ENCODE data around the gene SRCAP. TPM values are rescaled to one million over a fixed set of nuclear protein-coding genes. Genes with fewer than 3 reads are reported as not detected.

The SRCAP gene
- total and polyA plus RNA-seq, 2 donors = 6.1 to 8.8 TPM

DNA sequence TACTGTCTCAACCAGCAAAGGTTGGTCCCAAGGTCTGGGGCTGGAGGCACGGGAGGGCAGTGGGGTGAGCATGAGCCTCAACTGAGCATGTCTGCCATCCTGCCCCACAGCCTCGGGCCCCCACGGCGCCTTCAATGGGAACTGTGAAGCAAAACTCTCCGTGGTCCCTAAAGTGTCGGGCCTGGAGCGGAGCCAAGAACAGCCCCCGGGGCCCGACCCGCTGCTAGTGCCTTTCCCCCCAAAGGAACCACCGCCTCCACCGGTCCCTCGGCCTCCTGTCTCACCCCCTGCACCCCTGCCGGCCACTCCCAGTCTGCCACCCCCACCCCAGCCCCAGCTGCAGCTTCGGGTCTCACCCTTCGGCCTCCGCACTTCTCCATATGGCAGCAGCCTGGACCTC is 36.5 kb upstream of the SRCAP start:
- Histone ChIP-seq H3K4me3 (ENCODE audit: low read length in 2 of 2) (no peak overlapping the region), H3K27ac (ENCODE audit: low read depth in 1 of 2, low read length in 1 of 2) (no peak overlapping the region), H3K4me1 (ENCODE audit: control insufficient read depth in 2 of 2, insufficient read depth in 2 of 2, low read length in 2 of 2) (peaks cover 16 to 31% of the 10 kb centered on the region in 2 donors), H3K9me3 (ENCODE audit: control insufficient read depth in 2 of 2, insufficient read depth in 1 of 2, low read length in 1 of 2) (peaks cover 0 to 7% of the 10 kb centered on the region in 2 donors), H3K36me3 (ENCODE audit: control insufficient read depth in 2 of 2, insufficient read depth in 2 of 2, low read length in 1 of 2) (peaks cover 67 to 70% of the 10 kb centered on the region in 2 donors), H3K27me3 (ENCODE audit: control insufficient read depth in 2 of 2, insufficient read depth in 1 of 2, low read length in 1 of 2) (no peaks in the 10 kb centered on the region)
- 97% methylated on average over 17 of the region's 17 CpGs for WGBS
- no peak for DNase-seq (ENCODE audit: low read depth in 6 of 9, low spot score in 9 of 9)

DNA sequence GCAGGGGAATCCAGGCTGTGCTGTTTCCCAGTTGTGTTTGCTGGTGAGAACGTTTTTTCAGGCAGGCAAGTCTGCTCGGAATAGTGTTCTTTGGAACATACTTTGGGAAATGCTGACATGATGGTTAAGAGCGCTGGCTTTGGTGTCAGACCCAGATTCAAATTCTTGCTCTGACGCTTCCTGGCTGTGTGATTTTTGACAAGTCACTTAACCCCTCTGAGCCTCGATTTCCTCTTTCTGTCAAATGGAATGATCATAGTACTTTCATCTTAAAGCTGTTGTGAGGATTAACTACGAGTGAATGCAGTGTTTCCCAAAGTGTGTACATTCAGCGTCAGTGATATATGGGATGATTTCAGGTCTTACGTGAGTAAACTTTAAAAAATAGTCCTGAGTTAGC is 35.9 kb upstream of the SRCAP start:
- no peak for DNase-seq (ENCODE audit: low read depth in 6 of 9, low spot score in 9 of 9)
- Histone ChIP-seq H3K27ac (ENCODE audit: low read depth in 1 of 2, low read length in 1 of 2) (no peak overlapping the region), H3K27me3 (ENCODE audit: control insufficient read depth in 2 of 2, insufficient read depth in 1 of 2, low read length in 1 of 2) (no peaks in the 10 kb centered on the region), H3K36me3 (ENCODE audit: control insufficient read depth in 2 of 2, insufficient read depth in 2 of 2, low read length in 1 of 2) (peaks cover 73 to 76% of the 10 kb centered on the region in 2 donors), H3K4me1 (ENCODE audit: control insufficient read depth in 2 of 2, insufficient read depth in 2 of 2, low read length in 2 of 2) (peaks cover 13 to 28% of the 10 kb centered on the region in 2 donors), H3K4me3 (ENCODE audit: low read length in 2 of 2) (no peak overlapping the region), H3K9me3 (ENCODE audit: control insufficient read depth in 2 of 2, insufficient read depth in 1 of 2, low read length in 1 of 2) (peaks cover 0 to 7% of the 10 kb centered on the region in 2 donors)
- 96% methylated on average over 8 of the region's 8 CpGs for WGBS

DNA sequence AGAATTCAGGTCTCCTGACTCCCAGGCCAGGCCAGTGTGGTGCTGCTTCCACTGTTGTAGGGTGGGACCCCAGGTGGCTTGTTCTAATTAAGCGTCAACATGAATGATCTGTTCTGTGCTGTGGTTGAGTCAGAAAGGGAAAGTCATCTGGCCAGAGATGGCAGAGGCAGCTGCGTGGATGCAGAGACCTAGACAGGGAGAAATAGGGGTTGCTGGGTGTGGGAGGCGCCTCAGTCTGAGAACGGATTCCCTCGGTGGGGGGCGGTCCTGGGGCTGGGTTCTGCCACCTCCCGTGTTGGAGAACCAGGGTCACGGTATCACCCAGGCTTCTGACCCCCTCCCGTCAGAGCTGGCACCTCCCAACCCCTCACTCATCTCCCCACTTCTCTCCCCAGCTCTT is 35.2 kb upstream of the SRCAP start:
- Histone ChIP-seq H3K4me3 (ENCODE audit: low read length in 2 of 2) (no peak overlapping the region), H3K9me3 (ENCODE audit: control insufficient read depth in 2 of 2, insufficient read depth in 1 of 2, low read length in 1 of 2) (peaks cover 0 to under 1% of the 10 kb centered on the region in 2 donors), H3K4me1 (ENCODE audit: control insufficient read depth in 2 of 2, insufficient read depth in 2 of 2, low read length in 2 of 2) (peaks cover 13 to 28% of the 10 kb centered on the region in 2 donors), H3K36me3 (ENCODE audit: control insufficient read depth in 2 of 2, insufficient read depth in 2 of 2, low read length in 1 of 2) (peaks cover 81 to 83% of the 10 kb centered on the region in 2 donors), H3K27ac (ENCODE audit: low read depth in 1 of 2, low read length in 1 of 2) (no peak overlapping the region), H3K27me3 (ENCODE audit: control insufficient read depth in 2 of 2, insufficient read depth in 1 of 2, low read length in 1 of 2) (no peaks in the 10 kb centered on the region)
- DNase-seq (ENCODE audit: low read depth in 6 of 9, low spot score in 9 of 9) = no peak
- WGBS = 91% methylated on average over 9 of the region's 9 CpGs

DNA sequence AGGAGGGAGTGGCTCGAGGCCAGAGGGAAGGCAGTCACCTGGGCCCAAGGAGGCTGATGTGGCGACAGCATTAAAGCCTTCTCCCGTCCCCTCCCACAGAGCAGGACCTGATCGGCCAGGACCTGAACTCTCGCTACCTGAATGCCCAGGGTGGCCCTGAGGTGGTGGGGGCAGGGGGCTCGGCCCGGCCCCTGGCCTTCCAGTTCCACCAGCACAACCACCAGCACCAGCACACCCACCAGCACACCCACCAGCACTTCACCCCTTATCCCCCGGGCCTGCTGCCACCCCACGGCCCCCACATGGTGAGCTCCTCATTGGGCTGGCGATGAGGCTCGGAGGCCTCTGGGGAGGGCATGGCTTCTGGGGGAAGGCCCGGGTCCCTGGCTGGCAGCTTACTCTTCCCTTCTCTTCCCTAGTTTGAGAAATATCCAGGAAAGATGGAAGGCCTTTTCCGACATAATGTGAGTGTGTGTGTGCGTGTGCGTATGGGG is 34.3 kb upstream of the SRCAP start:
- no peaks in the 10 kb centered on the region for H3K27me3 ChIP-seq (ENCODE audit: control insufficient read depth in 2 of 2, insufficient read depth in 1 of 2, low read length in 1 of 2)
- no peak overlapping the region for H3K4me3 ChIP-seq (ENCODE audit: low read length in 2 of 2)
- H3K9me3 ChIP-seq (ENCODE audit: control insufficient read depth in 2 of 2, insufficient read depth in 1 of 2, low read length in 1 of 2) = no peaks in the 10 kb centered on the region
- DNase-seq (ENCODE audit: low read depth in 6 of 9, low spot score in 9 of 9) = no peak
- no peak overlapping the region for H3K27ac ChIP-seq (ENCODE audit: low read depth in 1 of 2, low read length in 1 of 2)
- WGBS = 97% methylated on average over 15 of the region's 15 CpGs
- peaks cover 13 to 28% of the 10 kb centered on the region in 2 donors for H3K4me1 ChIP-seq (ENCODE audit: control insufficient read depth in 2 of 2, insufficient read depth in 2 of 2, low read length in 2 of 2)
- H3K36me3 ChIP-seq (ENCODE audit: control insufficient read depth in 2 of 2, insufficient read depth in 2 of 2, low read length in 1 of 2) = peaks cover 89 to 90% of the 10 kb centered on the region in 2 donors

DNA sequence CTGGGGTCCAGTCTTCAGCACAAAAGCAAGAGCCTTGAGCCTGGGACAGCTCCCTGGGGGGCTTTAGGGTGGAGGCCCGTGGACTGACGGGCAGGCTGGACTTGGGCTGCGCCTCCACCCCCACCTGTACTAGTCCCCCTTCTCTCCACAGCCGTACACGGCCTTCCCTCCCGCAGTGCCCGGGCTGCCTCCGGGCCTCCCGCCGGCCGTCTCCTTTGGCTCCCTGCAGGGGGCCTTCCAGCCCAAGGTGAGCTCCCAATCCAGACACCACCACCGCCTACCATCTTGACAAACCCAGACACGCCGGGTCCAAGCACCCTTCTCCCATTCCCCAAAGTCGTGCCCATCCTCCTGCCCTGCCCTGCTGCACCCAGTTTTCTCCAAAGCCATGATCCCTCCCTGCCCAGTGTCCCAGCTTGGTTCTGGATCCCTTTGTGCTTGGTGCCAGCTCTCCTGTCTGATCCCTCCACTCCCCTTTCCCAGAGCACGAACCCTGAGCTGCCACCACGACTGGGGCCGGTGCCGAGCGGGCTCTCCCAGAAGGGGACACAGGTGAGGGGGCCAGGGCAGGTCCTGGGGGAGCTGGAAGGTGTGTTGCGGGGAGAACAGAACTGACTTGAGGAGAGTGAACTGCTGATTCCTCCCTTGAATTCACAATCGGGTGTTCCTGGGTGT is 33.7 kb upstream of the SRCAP start:
- Histone ChIP-seq H3K9me3 (ENCODE audit: control insufficient read depth in 2 of 2, insufficient read depth in 1 of 2, low read length in 1 of 2) (no peaks in the 10 kb centered on the region), H3K27ac (ENCODE audit: low read depth in 1 of 2, low read length in 1 of 2) (no peak overlapping the region), H3K4me3 (ENCODE audit: low read length in 2 of 2) (no peak overlapping the region), H3K27me3 (ENCODE audit: control insufficient read depth in 2 of 2, insufficient read depth in 1 of 2, low read length in 1 of 2) (no peaks in the 10 kb centered on the region), H3K36me3 (ENCODE audit: control insufficient read depth in 2 of 2, insufficient read depth in 2 of 2, low read length in 1 of 2) (peaks cover 96% of the 10 kb centered on the region in 2 donors), H3K4me1 (ENCODE audit: control insufficient read depth in 2 of 2, insufficient read depth in 2 of 2, low read length in 2 of 2) (peaks cover 13 to 23% of the 10 kb centered on the region in 2 donors)
- 98% methylated on average over 22 of the region's 22 CpGs for WGBS
- no peak for DNase-seq (ENCODE audit: low read depth in 6 of 9, low spot score in 9 of 9)

DNA sequence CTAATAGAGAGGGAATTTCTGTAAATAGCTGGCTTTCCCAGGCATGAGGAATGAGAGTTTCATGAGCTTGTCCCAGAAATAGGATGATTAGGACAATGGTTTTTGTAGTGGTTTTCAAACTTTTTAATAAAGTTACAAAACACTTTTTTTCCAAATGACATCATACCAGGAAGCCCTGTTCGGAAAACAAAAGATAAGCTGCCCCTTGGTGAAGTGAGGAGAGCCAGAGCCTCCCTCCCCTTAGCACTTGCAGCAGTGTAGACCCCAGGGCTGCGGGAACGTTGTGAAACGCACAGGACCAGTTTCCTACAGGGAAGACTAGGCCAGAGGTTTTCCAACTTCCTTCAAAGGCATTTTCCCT is 33.2 kb upstream of the SRCAP start:
- no peak for DNase-seq (ENCODE audit: low read depth in 6 of 9, low spot score in 9 of 9)
- Histone ChIP-seq H3K4me3 (ENCODE audit: low read length in 2 of 2) (no peak overlapping the region), H3K36me3 (ENCODE audit: control insufficient read depth in 2 of 2, insufficient read depth in 2 of 2, low read length in 1 of 2) (peaks cover 96 to 97% of the 10 kb centered on the region in 2 donors), H3K9me3 (ENCODE audit: control insufficient read depth in 2 of 2, insufficient read depth in 1 of 2, low read length in 1 of 2) (no peaks in the 10 kb centered on the region), H3K27me3 (ENCODE audit: control insufficient read depth in 2 of 2, insufficient read depth in 1 of 2, low read length in 1 of 2) (no peaks in the 10 kb centered on the region), H3K4me1 (ENCODE audit: control insufficient read depth in 2 of 2, insufficient read depth in 2 of 2, low read length in 2 of 2) (peaks cover 9 to 18% of the 10 kb centered on the region in 2 donors), H3K27ac (ENCODE audit: low read depth in 1 of 2, low read length in 1 of 2) (no peak overlapping the region)
- 97% methylated on average over 4 of the region's 4 CpGs for WGBS

DNA sequence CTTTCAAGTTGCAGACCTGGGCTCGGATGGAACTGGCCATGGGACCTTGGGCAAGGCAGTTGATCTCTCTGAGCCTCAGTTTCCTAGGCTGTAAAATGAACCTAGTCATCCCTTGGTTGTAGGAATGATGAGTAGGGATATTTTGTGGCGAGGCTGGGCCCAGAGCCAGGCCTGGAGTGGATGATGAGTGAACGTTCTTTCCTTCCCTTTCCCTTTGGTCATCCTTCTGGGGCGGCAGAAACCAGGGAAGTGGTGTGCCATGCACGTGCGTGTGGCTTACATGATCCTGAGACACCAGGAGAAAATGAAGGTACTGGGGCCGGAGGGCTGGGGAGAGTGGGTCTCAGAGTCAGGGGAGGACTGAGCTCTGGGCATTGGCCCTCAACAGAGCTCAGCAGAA is 32.3 kb upstream of the SRCAP start:
- Histone ChIP-seq H3K27ac (ENCODE audit: low read depth in 1 of 2, low read length in 1 of 2) (no peak overlapping the region), H3K27me3 (ENCODE audit: control insufficient read depth in 2 of 2, insufficient read depth in 1 of 2, low read length in 1 of 2) (no peaks in the 10 kb centered on the region), H3K36me3 (ENCODE audit: control insufficient read depth in 2 of 2, insufficient read depth in 2 of 2, low read length in 1 of 2) (peaks cover 90 to 91% of the 10 kb centered on the region in 2 donors), H3K4me1 (ENCODE audit: control insufficient read depth in 2 of 2, insufficient read depth in 2 of 2, low read length in 2 of 2) (peaks cover 3 to 9% of the 10 kb centered on the region in 2 donors), H3K9me3 (ENCODE audit: control insufficient read depth in 2 of 2, insufficient read depth in 1 of 2, low read length in 1 of 2) (no peaks in the 10 kb centered on the region), H3K4me3 (ENCODE audit: low read length in 2 of 2) (no peak overlapping the region)
- 99% methylated on average over 7 of the region's 7 CpGs for WGBS
- DNase-seq (ENCODE audit: low read depth in 6 of 9, low spot score in 9 of 9) = no peak

DNA sequence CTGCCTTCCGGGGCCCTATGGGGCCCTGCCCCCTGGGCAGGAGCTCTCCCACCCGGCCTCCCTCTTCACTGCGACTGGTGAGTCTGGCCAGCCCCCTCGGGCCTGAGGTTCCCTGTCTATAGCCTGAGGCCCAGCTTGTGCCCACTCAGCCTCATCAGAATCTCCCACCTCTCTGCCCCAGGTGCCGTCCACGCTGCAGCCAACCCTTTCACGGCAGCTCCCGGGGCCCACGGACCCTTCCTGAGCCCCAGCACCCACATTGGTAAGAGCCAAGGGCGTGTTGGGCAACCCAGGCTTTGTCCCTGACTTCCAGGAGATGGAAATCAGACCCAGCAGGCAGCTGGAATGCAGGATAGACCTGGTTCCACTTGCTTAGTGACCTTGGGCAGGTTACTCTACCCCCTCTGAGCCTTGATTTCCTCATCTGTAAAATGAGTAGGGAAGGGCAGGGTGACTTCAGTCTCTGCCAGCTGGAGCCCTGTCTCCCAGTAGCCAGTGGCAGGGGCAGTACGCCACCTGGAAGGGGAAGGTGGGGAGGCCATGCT is 31.5 kb upstream of the SRCAP start:
- Histone ChIP-seq H3K36me3 (ENCODE audit: control insufficient read depth in 2 of 2, insufficient read depth in 2 of 2, low read length in 1 of 2) (peaks cover 83 to 84% of the 10 kb centered on the region in 2 donors), H3K4me3 (ENCODE audit: low read length in 2 of 2) (no peak overlapping the region), H3K4me1 (ENCODE audit: control insufficient read depth in 2 of 2, insufficient read depth in 2 of 2, low read length in 2 of 2) (peaks cover 0 to 3% of the 10 kb centered on the region in 2 donors), H3K27me3 (ENCODE audit: control insufficient read depth in 2 of 2, insufficient read depth in 1 of 2, low read length in 1 of 2) (no peaks in the 10 kb centered on the region), H3K27ac (ENCODE audit: low read depth in 1 of 2, low read length in 1 of 2) (no peak overlapping the region), H3K9me3 (ENCODE audit: control insufficient read depth in 2 of 2, insufficient read depth in 1 of 2, low read length in 1 of 2) (no peaks in the 10 kb centered on the region)
- DNase-seq (ENCODE audit: low read depth in 6 of 9, low spot score in 9 of 9) = no peak
- WGBS = 97% methylated on average over 11 of the region's 11 CpGs

DNA sequence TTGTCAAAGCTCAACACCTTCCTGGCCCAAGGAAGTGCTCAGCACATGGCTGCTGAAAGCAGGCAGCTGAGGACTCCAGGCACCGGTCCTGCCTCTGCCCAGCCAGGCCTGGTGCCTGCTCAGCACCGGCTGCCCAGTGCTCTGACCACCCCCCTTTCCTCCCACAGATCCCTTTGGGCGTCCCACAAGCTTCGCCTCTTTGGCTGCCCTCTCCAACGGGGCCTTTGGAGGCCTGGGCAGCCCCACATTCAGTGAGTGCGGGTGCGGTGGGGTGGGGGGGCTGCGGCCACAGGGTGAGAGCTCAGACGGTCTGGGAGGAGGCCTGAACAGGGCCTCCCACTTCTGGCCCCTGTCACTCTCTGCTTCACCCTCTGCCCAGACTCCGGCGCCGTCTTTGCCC is 30.6 kb upstream of the SRCAP start:
- WGBS = 96% methylated on average over 12 of the region's 12 CpGs

More for the DNA sequence above, 30.6 kb upstream of the SRCAP start:
- no peak overlapping the region for H3K4me3 ChIP-seq (ENCODE audit: low read length in 2 of 2)
- no peaks in the 10 kb centered on the region for H3K27me3 ChIP-seq (ENCODE audit: control insufficient read depth in 2 of 2, insufficient read depth in 1 of 2, low read length in 1 of 2)
- H3K4me1 ChIP-seq (ENCODE audit: control insufficient read depth in 2 of 2, insufficient read depth in 2 of 2, low read length in 2 of 2) = peaks cover 0 to under 1% of the 10 kb centered on the region in 2 donors
- no peak for DNase-seq (ENCODE audit: low read depth in 6 of 9, low spot score in 9 of 9)
- peaks cover 73 to 74% of the 10 kb centered on the region in 2 donors for H3K36me3 ChIP-seq (ENCODE audit: control insufficient read depth in 2 of 2, insufficient read depth in 2 of 2, low read length in 1 of 2)
- no peaks in the 10 kb centered on the region for H3K9me3 ChIP-seq (ENCODE audit: control insufficient read depth in 2 of 2, insufficient read depth in 1 of 2, low read length in 1 of 2)
- H3K27ac ChIP-seq (ENCODE audit: low read depth in 1 of 2, low read length in 1 of 2) = no peak overlapping the region
